ENCODE data around the gene RAB31.
"Not testable (repeated sequence)": the region's sequence is repeated elsewhere in the genome, so short reads cannot be mapped to it uniquely, and the experiment has no call there.

The RAB31 gene, protein sequence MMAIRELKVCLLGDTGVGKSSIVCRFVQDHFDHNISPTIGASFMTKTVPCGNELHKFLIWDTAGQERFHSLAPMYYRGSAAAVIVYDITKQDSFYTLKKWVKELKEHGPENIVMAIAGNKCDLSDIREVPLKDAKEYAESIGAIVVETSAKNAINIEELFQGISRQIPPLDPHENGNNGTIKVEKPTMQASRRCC

DNA sequence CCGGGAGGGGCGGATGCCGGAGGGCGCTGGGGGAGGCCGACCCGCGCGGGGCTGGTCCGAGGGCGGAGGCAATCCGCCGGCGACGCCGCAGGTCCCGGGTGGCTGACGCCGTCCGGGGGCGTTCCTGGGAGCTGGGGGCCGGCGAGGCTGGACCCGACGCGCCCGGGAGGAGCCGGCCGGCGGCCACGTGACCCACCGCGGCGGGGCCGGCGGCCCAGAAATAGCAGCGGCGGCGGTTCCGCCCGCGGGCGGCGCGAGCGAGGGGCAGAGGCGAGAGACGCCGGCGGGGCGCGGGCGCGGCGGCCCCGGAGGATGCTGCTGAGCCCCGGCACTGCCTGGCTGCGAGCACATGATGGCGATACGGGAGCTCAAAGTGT, at the start of gene RAB31:
TSS of gene RAB31 (plus strand) at position 245 of the 377 bp plus-strand sequence. CDS start at position 350, 105 bp downstream.
- DNase-seq (peak in 1 of 2 donors; percentile 22), ATAC-seq (peak; percentile 54)
- H3K27me3 Mint-ChIP-seq: peaks cover 95% of the 10 kb centered on the region
- H3K9me3 Mint-ChIP-seq: no peaks in the 10 kb centered on the region
- peak within 1 kb of the TSS in 1 of 2 donors; percentile 76 for H3K27ac Mint-ChIP-seq
- H3K4me1 Mint-ChIP-seq: peaks cover 62% of the 10 kb centered on the region
- peak within 1 kb of the TSS; percentile 89 to 90 for H3K4me3 Mint-ChIP-seq

DNA sequence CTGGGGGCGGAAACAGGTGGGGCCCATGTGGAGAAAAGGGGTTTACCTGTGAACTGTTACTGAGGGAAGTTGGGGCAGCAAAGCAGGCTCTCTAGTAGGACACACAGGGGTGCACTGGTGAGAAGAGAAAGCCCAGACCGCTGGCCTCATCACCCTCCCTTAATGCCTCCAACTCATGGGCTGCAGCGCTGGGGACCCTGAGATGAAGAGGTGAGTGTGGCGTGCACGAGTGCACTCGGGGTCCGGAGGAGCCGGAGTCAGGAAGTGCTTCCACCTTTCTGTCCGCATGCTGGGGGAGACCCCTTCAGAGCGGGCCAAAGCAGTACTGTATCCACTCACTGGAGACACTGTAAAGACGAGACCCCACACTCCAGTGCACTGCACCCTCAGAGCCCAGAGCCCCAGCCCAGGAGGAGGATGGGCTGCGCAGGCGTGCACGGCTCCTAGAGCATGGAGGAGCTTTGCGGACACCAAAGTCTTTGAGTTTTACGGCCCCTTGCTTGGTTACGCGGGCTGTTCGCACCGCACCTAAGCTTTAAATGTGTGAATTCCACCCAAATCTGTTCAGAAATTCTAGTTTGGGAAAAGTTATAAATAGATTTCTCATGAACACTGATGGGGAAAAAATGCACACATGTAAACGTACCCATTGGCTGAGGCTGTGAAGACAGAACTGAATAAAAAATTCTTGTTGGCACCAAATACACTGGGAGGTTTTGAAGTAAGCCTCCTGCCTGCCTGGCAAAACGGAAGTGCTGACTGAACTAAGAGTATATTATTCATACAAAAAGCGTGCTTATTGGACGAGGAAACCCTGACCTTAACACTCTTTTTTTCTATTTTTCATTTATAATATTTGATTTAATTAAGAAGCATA, 48.4 kb upstream of the RAB31 start:
- ATAC-seq: no peak
- Mint-ChIP-seq H3K27me3 (no peaks in the 10 kb centered on the region), H3K4me3 (no peak overlapping the region), H3K4me1 (no peaks in the 10 kb centered on the region), H3K27ac (no peak overlapping the region), H3K9me3 (no peaks in the 10 kb centered on the region)
- DNase-seq: no peak

DNA sequence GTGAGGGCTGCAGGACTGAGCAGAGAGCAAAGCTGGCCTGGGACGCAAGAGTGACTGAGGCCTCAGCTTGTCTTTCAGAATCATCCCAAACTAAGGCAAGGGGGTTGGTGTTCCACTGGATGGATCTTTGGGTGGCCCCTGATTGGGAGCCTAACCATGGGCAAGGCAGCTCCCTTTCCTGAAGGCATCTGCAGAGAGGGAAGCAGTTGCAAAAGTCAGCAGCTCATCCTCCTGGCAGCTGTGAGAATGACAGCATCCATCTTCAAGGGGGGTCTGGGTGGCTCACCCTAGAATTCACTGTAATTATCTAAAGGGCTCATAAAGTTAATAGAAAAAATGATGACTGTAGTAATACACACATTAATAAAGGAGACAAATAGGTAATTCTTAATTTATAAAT, 46.5 kb upstream of the RAB31 start:
- DNase-seq: no peak
- Mint-ChIP-seq H3K27ac (no peak overlapping the region), H3K4me1 (no peaks in the 10 kb centered on the region), H3K27me3 (no peaks in the 10 kb centered on the region), H3K9me3 (no peaks in the 10 kb centered on the region), H3K4me3 (no peak overlapping the region)
- ATAC-seq: no peak

DNA sequence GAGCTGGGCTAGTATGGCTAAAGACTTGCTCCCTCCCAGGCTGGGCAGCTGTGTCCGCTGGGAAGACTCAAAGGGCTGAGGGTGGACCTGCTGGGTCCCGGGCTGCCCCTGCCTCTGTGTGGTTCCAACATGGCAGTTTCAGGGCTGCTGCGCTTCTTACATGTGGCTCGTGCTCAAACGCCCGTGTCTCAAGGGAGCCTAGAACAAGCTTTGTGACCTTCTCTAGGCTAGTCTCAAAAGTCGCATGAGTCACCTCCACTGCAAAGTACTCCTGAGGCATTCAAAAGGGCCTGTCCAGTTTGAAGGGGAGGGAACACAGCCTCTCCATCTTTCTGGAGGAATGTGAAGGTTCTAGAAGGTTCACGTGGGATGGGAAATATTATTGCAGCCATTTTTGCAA, 44.7 kb upstream of the RAB31 start:
- no peak for ATAC-seq
- H3K27ac Mint-ChIP-seq: no peak overlapping the region
- H3K4me3 Mint-ChIP-seq: no peak overlapping the region
- H3K27me3 Mint-ChIP-seq: peaks cover under 1% of the 10 kb centered on the region
- no peaks in the 10 kb centered on the region for H3K9me3 Mint-ChIP-seq
- H3K4me1 Mint-ChIP-seq: no peaks in the 10 kb centered on the region
- no peak for DNase-seq

DNA sequence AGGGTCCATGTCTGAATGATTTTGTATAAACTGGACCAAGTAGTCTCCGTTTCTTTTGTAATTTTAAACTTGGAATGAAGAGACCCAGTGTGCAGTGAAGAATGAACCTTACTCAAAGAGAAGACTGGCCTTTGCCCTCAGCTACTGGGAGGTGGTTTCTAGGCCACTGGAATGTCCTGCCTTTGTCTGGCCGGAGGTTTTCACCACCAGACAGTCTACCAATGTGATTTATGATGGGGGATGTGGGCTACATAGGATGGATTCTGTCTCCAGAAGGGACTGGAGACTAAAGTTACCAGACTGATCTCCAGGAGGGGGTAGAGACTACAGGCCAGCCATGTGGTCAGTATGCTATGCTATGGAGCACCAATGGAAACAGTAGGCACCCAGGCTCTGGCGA, 42.8 kb upstream of the RAB31 start:
- Mint-ChIP-seq H3K4me3 (no peak overlapping the region), H3K27me3 (peaks cover 6% of the 10 kb centered on the region), H3K4me1 (no peaks in the 10 kb centered on the region), H3K9me3 (no peaks in the 10 kb centered on the region), H3K27ac (no peak overlapping the region)
- DNase-seq: no peak
- no peak for ATAC-seq

DNA sequence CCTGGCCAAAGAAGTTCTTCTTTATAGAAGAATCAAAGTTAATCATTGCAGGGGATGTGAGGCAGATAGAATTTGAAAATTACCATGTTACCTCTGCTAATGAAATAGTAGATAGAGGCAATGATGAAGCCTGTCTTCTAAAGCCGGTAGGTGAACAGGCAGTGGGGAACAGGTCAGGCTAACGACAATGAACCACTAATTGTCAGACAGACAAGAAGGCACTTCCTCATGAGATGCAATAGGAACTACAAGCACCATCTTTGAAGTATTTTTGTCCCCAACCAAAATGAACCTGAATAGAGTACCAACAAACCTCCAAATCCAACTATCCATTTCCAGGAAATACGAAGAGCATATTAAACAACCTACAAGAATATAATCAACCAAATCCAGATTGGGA, 41.6 kb upstream of the RAB31 start:
- no peak for DNase-seq
- no peak overlapping the region for H3K4me3 Mint-ChIP-seq
- ATAC-seq: no peak
- H3K4me1 Mint-ChIP-seq: no peaks in the 10 kb centered on the region
- peaks cover 6% of the 10 kb centered on the region for H3K27me3 Mint-ChIP-seq
- no peak overlapping the region for H3K27ac Mint-ChIP-seq
- no peaks in the 10 kb centered on the region for H3K9me3 Mint-ChIP-seq

DNA sequence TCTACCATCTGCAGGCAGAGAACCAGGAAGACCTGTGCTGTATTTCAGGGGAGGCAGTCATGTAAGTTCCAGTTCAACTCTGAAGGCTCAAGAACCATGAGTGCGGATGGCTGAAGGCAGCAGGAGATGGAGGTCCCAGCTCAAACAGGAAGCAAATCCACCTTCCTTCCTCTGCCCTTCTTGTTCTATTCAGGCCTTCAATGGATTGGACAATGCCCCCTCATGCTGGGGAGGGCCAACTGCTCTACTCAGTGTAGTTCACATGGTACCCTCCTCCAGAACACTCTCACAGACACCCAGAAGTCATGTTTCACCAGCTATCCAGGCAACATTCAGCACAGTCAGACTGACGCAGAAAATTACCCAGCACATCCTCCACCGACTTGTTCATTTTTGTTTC, 39.1 kb upstream of the RAB31 start:
- Mint-ChIP-seq H3K4me3 (no peak overlapping the region), H3K9me3 (no peaks in the 10 kb centered on the region), H3K4me1 (peaks cover 10% of the 10 kb centered on the region), H3K27ac (peak overlapping the region in 1 of 2 donors; percentile 8), H3K27me3 (peaks cover 6% of the 10 kb centered on the region)
- DNase-seq: no peak
- ATAC-seq: no peak

DNA sequence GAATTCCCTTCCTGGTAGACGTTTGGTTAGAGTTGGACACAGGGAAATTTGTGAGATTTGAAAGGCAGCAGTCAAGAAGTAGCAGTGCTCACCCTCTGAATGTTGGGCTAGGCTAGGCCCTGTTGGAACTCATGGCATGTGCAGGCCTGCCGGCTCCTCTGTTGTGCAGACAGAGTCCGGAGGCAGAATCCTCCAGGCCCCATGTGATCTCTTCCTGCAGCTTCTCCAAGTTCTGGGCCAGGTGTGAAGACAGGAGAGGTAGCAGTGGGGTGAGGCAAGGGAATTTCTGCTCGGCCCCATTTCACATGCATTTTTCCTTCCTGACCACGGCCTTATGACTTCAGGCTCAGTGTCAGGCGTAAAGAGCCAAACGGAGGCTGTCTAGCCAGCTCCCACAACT, 36.9 kb upstream of the RAB31 start:
- Mint-ChIP-seq H3K4me1 (peaks cover 10% of the 10 kb centered on the region), H3K27me3 (peaks cover 26% of the 10 kb centered on the region), H3K9me3 (no peaks in the 10 kb centered on the region), H3K4me3 (no peak overlapping the region), H3K27ac (no peak overlapping the region)
- no peak for DNase-seq
- ATAC-seq: no peak

DNA sequence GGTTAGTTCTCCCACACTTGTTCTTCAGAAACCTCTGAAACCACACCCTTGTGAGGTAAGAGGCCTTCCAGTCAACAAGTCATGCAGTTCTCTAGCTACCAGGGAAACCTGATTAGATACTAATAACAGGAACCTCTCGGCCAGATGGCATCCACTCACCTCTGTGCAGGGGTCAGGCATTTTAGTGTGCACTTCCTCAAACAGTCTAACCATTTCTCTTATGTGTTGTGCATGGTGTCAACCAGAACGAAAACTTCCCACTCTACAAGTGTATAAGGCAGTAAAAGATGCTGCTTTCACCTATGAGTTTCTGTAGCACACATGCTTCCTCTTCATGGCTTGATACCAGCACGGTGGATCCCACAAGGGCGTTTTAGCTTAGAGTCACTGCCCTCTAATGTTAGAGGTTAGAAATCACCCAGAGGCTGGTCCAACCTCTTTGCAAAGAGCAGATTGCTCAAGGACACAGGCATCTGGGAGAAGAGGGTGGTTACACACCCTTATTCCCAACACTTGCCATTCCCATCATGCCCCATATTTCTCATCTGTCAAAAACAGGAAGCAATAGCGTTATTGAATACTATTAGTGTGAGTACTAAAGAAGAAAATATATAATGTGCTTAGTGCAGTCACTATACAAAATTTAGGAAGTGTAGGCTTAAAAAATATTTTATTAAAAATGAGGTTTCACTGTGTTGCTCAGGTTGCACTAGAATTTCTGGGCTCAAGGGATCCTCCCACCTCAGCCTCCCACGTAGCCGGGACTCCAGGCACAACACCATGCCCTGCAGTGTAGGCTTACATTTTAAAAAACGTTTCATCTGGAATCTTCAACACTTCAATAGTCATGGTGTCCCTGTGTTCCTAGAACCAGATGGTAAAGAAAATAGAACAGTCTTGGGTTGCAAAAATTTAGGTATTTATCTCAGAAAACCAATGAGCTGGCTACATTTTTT, 34.5 kb upstream of the RAB31 start:
- DNase-seq: peak; percentile 37 to 50
- Mint-ChIP-seq H3K4me3 (peak overlapping the region in 1 of 2 donors; percentile 18), H3K9me3 (no peaks in the 10 kb centered on the region), H3K4me1 (peaks cover 10% of the 10 kb centered on the region), H3K27me3 (peaks cover 29% of the 10 kb centered on the region), H3K27ac (no peak overlapping the region)
- ATAC-seq: peak; percentile 96

DNA sequence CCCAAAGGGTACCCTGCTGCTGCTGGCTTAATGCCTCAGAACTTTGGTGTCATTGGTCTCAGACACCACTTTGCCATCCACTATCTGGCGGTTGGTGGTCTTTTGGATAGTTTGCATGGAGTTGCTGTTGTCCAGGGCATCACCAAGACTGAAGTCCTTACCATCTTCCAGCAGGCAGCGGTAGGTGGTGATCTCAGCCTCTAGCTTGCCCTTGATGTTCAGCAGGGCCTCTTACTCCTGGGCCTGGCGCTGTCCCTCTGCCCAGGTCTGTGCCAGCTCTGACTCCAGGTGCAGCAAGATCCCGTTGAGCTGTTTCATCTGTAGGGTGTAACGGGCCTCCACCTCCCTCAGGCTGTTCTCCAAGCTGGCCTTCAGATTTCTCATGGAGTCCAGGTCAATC, 29.9 kb upstream of the RAB31 start:
- not testable (repeated sequence) for H3K4me3 Mint-ChIP-seq, H3K4me1 Mint-ChIP-seq, ATAC-seq, DNase-seq, H3K9me3 Mint-ChIP-seq
- peaks cover 46% of the 10 kb centered on the region for H3K27me3 Mint-ChIP-seq
- H3K27ac Mint-ChIP-seq: peak overlapping the region in 1 of 2 donors; percentile 30

DNA sequence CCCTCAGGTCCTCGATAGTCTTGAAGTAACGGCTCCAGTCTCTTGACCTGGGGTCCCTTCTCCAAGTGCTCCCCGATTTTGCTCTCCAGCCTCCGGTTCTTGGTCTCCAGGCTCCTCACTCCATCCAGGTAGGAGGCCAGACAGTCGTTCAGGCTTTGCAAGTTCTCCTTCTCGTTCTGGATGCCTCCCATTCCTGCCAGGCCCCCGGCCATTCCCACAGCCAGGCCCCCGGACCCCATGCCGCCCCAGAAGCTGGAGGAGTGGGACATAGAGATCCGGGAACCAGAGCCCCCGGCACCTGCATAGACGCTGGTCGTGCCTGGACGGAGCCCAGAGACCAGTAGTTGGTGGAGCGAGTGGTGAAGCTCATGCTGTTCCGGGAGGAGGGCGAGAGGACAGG, 29.0 kb upstream of the RAB31 start:
- peaks cover 55% of the 10 kb centered on the region for H3K27me3 Mint-ChIP-seq
- DNase-seq (no peak), ATAC-seq (no peak)
- no peak overlapping the region for H3K4me3 Mint-ChIP-seq
- H3K9me3 Mint-ChIP-seq: no peaks in the 10 kb centered on the region
- no peak overlapping the region for H3K27ac Mint-ChIP-seq
- no peaks in the 10 kb centered on the region for H3K4me1 Mint-ChIP-seq

DNA sequence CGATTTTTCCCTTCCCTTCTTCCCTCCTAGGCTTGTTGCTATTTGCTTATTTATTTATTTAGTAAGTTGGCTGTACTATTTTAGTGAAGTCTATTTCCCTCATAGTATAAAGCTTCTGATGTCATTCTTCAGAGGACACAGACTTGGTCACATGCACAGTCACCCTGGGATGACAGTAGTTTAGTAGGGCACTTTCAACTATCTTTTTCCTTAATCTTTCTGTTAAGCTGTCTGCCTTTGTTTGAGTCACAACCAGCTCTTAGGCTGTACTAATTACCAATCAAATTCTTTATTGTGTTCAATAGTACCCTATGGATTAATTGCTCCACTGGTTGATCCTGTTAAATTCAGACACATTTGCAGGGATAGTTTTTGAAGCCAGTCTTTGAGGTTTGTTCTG, 26.9 kb upstream of the RAB31 start:
- H3K27me3 Mint-ChIP-seq: peaks cover 50% of the 10 kb centered on the region
- H3K9me3 Mint-ChIP-seq: no peaks in the 10 kb centered on the region
- no peak overlapping the region for H3K27ac Mint-ChIP-seq
- no peak overlapping the region for H3K4me3 Mint-ChIP-seq
- H3K4me1 Mint-ChIP-seq: peaks cover 13% of the 10 kb centered on the region
- ATAC-seq: no peak
- DNase-seq: no peak

DNA sequence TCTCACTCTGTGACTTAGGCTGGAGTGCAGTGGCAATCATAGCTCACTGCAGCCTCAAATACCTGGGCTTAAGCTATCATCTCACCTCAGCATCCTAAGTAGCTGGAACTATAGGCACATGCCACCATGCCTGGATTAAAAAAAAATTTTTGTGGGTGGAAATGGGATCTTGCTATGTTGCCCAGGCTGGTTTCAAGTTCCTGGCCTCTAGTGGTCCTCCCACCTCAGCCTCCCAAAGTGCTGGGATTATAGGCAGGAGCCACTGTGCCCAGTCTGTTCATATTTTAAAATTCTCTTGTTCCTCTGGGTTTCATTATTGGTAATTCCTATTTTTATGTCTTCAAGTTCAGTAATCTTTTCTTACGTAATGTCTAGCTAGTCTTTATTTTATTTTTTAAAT, 25.5 kb upstream of the RAB31 start:
- H3K27ac Mint-ChIP-seq: no peak overlapping the region
- H3K9me3 Mint-ChIP-seq: no peaks in the 10 kb centered on the region
- no peak overlapping the region for H3K4me3 Mint-ChIP-seq
- peaks cover 50% of the 10 kb centered on the region for H3K27me3 Mint-ChIP-seq
- ATAC-seq (no peak), DNase-seq (no peak)
- H3K4me1 Mint-ChIP-seq: peaks cover 13% of the 10 kb centered on the region

DNA sequence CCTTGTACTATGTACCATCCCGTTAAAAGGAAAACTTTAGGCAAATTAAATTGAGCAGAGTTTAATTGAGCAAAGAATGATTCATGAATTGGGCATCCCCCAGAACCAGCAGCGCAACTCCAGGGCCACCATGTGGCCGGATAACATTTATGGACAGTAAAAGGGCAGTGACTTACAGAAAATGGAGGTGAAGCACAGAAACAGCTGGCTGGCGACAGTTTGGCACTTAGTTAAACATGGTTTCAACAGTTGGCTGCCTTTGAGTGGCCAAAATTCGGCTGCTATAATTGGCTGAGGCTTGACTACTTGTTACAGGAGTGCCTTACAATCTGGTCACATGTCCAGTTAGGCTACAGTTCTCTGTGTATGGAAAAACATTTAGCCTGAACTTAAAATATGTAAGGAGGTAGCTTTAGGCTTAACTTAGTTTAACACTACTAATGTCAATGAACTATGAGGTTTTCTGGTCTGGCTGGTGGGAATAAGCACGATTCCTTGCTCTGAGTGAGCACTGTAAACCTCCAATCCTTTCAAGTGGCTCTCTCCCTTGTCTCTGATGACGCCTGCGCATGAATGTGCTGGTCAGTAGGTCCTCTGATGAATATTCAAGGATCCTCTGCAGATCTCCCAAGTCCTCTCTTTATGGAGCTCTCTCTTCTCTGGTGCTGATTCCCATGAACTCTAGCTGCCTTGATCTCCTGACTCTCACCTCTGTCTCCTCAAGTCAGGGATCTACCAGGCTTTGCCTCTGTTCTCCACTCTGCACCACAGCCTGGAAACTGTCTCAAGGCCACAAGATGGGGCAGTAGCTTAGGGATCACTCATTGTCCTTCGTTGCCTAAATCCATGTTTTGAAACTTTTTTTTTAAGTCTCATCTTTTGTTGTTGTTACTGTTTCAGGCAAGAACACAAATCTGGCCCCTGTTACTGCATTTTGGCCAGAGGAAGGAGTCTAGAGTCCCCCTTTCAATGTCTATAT, 24.4 kb upstream of the RAB31 start:
- ATAC-seq (peak; percentile 37), DNase-seq (no peak)
- Mint-ChIP-seq H3K27me3 (peaks cover 43% of the 10 kb centered on the region), H3K4me1 (peaks cover 13% of the 10 kb centered on the region), H3K27ac (no peak overlapping the region), H3K4me3 (no peak overlapping the region), H3K9me3 (no peaks in the 10 kb centered on the region)

All from stimulated activated naive CD8-positive, alpha-beta T cell treated with anti-CD3 and anti-CD28 coated beads, Interleukin-15, amount 100 ng/mL, for 72 hours (primary cell).